DOHH2 (cell line): ENCODE data around the gene PGAM1.

Source experiments
- H3F3A ChIP-seq: fragments of 200-600 bp; sonication (generic), shearing (Covaris generic); 2 replicates; pipeline ENCODE4 v1.6.0; 2016; ENCODE audit warnings: antibody characterized with exemption, mild to moderate bottlenecking; ENCODE audit not compliant: control insufficient read depth, insufficient read depth
- H3K27ac ChIP-seq: fragments of 200-600 bp; sonication (generic); 2 replicates; pipeline ENCODE4 v1.5.1; 2014; ENCODE audit warnings: low read depth, mild to moderate bottlenecking, low read length, moderate library complexity
- H3K27me3 ChIP-seq: fragments of 200-600 bp; sonication (generic); 2 replicates; pipeline ENCODE4 v1.6.1; 2014; ENCODE audit warnings: mild to moderate bottlenecking, low read length, mixed read lengths; ENCODE audit not compliant: control insufficient read depth
- H3K36me3 ChIP-seq: fragments of 200-600 bp; sonication (generic); 2 replicates; pipeline ENCODE4 v1.6.1; 2014; ENCODE audit warnings: mild to moderate bottlenecking, low read length, moderate library complexity, mixed read lengths; ENCODE audit not compliant: control insufficient read depth
- H3K4me1 ChIP-seq: fragments of 200-600 bp; sonication (generic); 2 replicates; pipeline ENCODE4 v1.6.1; 2014; ENCODE audit warnings: mild to moderate bottlenecking, low read length, mixed read lengths; ENCODE audit not compliant: control insufficient read depth
- H3K4me2 ChIP-seq: fragments of 200-600 bp; sonication (generic); 2 replicates; pipeline ENCODE4 v1.6.0; 2014; ENCODE audit warnings: mild to moderate bottlenecking, low read length, moderate library complexity
- H3K4me3 ChIP-seq: fragments of 200-600 bp; sonication (generic); 2 replicates; pipeline ENCODE4 v1.5.1; 2014; ENCODE audit warnings: mild to moderate bottlenecking, low read length, mixed read lengths
- H3K79me2 ChIP-seq: fragments of 200-600 bp; sonication (generic); 2 replicates; pipeline ENCODE4 v1.6.1; 2014; ENCODE audit warnings: mild to moderate bottlenecking, low read length, mixed read lengths; ENCODE audit not compliant: control insufficient read depth
- H3K9me2 ChIP-seq: fragments of 200-600 bp; sonication (generic); replicated peaks from 2 replicates; pipeline ENCODE4 v1.6.1; 2014; ENCODE audit warnings: mild to moderate bottlenecking, low read length, mixed read lengths; ENCODE audit not compliant: control insufficient read depth
- H3K9me3 ChIP-seq: fragments of 200-600 bp; sonication (generic); 2 replicates; pipeline ENCODE4 v1.6.1; 2014; ENCODE audit warnings: antibody characterized with exemption, low read length, mixed read lengths; ENCODE audit not compliant: control insufficient read depth, insufficient read depth
- H4K20me1 ChIP-seq: fragments of 200-600 bp; sonication (generic); 2 replicates; pipeline ENCODE4 v1.6.0; 2014; ENCODE audit warnings: low read depth, mild to moderate bottlenecking, antibody characterized with exemption, low read length, moderate library complexity; ENCODE audit not compliant: control insufficient read depth, insufficient read depth
- EZH2phosphoT487 ChIP-seq: fragments of 200-600 bp; sonication (generic); IDR thresholded peaks from 2 replicates; pipeline ENCODE4 v1.6.1; 2017; ENCODE audit warnings: borderline replicate concordance, mild to moderate bottlenecking, antibody characterized with exemption, low read length, moderate library complexity, mixed read lengths
- TF ChIP-seq, protein P1 (sequence below): fragments of 200-600 bp; sonication (generic); IDR thresholded peaks from one replicate; pipeline ENCODE4 v1.5.1; 2014; ENCODE audit warnings: antibody characterized with exemption, mild to moderate bottlenecking, low read depth, low read length; ENCODE audit not compliant: poor library complexity, severe bottlenecking

PGAM1 gene

DNA sequence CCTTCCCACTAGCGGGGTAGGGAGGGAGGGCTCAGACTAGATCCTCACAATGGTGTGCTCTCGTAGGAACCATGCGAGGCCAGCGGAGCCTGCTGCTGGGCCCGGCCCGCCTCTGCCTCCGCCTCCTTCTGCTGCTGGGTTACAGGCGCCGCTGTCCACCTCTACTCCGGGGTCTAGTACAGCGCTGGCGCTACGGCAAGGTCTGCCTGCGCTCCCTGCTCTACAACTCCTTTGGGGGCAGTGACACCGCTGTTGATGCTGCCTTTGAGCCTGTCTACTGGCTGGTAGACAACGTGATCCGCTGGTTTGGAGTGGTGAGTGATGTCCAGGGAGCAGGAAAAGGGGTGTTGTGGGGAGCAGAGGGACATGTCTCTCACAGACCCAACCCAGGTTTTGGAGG is 25.6 kb downstream of the PGAM1 start:
- Histone ChIP-seq H3K9me3 (no peaks in the 10 kb centered on the region), H3K4me2 (no peak overlapping the region), H3K4me3 (no peak overlapping the region), H3K79me2 (peaks cover 47% of the 10 kb centered on the region), H4K20me1 (peaks cover 7% of the 10 kb centered on the region; the same call in 1 of the 2 replicates), H3K36me3 (peaks cover 57% of the 10 kb centered on the region), H3K27me3 (no peaks in the 10 kb centered on the region), H3K27ac (no peak overlapping the region), H3K9me2 (no peaks in the 10 kb centered on the region), H3K4me1 (peaks cover 16% of the 10 kb centered on the region), H3F3A (no peaks in the 10 kb centered on the region)
- TF ChIP-seq EZH2phosphoT487, result no peak
- TF ChIP-seq, protein P1, sequence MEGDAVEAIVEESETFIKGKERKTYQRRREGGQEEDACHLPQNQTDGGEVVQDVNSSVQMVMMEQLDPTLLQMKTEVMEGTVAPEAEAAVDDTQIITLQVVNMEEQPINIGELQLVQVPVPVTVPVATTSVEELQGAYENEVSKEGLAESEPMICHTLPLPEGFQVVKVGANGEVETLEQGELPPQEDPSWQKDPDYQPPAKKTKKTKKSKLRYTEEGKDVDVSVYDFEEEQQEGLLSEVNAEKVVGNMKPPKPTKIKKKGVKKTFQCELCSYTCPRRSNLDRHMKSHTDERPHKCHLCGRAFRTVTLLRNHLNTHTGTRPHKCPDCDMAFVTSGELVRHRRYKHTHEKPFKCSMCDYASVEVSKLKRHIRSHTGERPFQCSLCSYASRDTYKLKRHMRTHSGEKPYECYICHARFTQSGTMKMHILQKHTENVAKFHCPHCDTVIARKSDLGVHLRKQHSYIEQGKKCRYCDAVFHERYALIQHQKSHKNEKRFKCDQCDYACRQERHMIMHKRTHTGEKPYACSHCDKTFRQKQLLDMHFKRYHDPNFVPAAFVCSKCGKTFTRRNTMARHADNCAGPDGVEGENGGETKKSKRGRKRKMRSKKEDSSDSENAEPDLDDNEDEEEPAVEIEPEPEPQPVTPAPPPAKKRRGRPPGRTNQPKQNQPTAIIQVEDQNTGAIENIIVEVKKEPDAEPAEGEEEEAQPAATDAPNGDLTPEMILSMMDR, result no peak

DNA sequence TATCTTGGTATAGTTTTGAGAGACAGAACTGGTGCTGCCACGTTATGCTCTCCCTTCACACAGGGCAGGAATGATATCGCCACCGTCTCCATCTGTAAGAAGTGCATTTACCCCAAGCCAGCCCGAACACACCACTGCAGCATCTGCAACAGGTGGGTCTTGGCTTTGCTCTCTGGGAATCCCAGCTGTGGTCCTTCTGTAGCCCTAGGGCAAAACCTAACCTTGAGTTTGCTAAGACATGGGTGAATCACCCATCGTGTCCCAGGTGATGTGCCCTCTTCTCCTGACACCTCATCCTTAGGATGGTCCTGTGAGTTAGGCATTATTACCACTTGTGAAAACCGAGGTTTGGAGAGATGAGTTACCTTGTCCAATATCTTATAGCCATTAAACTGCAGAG is 26.4 kb downstream of the PGAM1 start:
- Histone ChIP-seq H3K36me3 (peaks cover 64% of the 10 kb centered on the region), H3F3A (no peaks in the 10 kb centered on the region), H3K79me2 (peaks cover 40% of the 10 kb centered on the region), H3K4me1 (peaks cover 8% of the 10 kb centered on the region), H3K9me3 (no peaks in the 10 kb centered on the region), H3K4me2 (no peak overlapping the region), H3K27ac (no peak overlapping the region), H3K4me3 (no peak overlapping the region), H4K20me1 (peaks cover 4% of the 10 kb centered on the region; the same call in 1 of the 2 replicates), H3K27me3 (no peaks in the 10 kb centered on the region), H3K9me2 (no peaks in the 10 kb centered on the region)
- no peak for TF ChIP-seq EZH2phosphoT487
- TF ChIP-seq, protein P1, result no peak

DNA sequence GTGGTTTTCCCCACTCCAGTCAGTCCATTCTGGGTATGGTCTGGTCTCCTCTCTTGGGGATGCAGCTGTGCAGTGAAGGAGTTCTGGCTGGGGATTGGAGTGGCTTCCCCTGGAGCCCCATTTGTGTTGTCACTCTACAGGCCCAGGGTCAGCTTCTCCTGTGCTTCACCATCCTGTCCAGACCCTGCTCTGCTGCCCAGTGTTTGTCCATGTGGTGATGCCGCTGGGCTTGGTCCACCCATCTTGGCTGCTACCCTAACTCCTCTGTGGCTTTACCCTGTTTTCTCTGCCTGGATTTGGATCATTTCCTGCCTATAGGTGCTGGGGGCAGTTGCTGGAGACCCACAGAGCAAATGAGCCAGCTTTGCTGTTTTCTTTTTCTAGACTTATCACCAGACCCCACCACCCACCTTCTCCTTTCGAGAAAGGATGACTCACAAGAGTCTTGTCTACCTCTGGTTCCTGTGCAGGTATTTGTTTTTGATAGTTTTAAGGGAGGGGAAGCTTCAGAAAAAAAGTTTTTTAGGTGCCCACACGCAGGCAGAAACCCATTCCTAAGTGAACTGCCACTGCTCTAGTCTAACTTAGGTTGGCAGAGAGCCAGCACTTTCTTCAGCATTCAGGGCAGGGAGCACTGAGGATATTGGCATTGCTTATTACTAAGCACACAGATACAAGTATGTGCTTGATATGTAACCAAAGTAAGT is 28.5 kb downstream of the PGAM1 start:
- Histone ChIP-seq H3F3A (no peaks in the 10 kb centered on the region), H3K27ac (no peak overlapping the region), H3K4me2 (no peak overlapping the region), H3K9me2 (no peaks in the 10 kb centered on the region), H3K9me3 (no peaks in the 10 kb centered on the region), H3K4me1 (no peaks in the 10 kb centered on the region), H4K20me1 (no peaks in the 10 kb centered on the region; the same call in 1 of the 2 replicates), H3K4me3 (no peak overlapping the region), H3K27me3 (no peaks in the 10 kb centered on the region), H3K36me3 (peaks cover 77% of the 10 kb centered on the region), H3K79me2 (peaks cover 18% of the 10 kb centered on the region)
- TF ChIP-seq, protein P1, result no peak
- TF ChIP-seq EZH2phosphoT487, result no peak
